ENCODE data around the gene ZNF141. TPM values are rescaled to one million over a fixed set of nuclear protein-coding genes. Genes with fewer than 3 reads are reported as not detected.

Gene ZNF141
- total and polyA plus RNA-seq, 2 donors (not counting 1 experiment from before 2014, with no cell fraction given), result 5.1 to 8.9 TPM

- Histone ChIP-seq H3K9ac (ENCODE audit: insufficient read depth, low read length) (no peak overlapping the region), H3K4me2 (ENCODE audit: extremely low read depth, insufficient read depth, low read length) (no peak overlapping the region), H3K9me3 (ENCODE audit: control insufficient read depth, insufficient read depth, low read depth, low read length) (no peaks in the 10 kb centered on the region), H3K4me1 (ENCODE audit: control insufficient read depth, extremely low read depth, insufficient read depth, low read length) (no peaks in the 10 kb centered on the region), H3K27me3 (ENCODE audit: control insufficient read depth, insufficient read depth, low read length) (no peaks in the 10 kb centered on the region), H4K20me1 (ENCODE audit: control insufficient read depth, extremely low read depth, insufficient read depth, low read length) (no peaks in the 10 kb centered on the region), H3K79me2 (ENCODE audit: control insufficient read depth, insufficient read depth, low read length) (no peaks in the 10 kb centered on the region), H2AFZ (ENCODE audit: low read length) (no peak overlapping the region), H3K4me3 (replicated peaks in 1 of 4; ENCODE audit: control extremely low read depth in 1 of 4, insufficient read depth in 1 of 4, low read depth in 3 of 4, low read length in 4 of 4) (no peak overlapping the region), H3K36me3 (ENCODE audit: control insufficient read depth, insufficient read depth, low read length) (no peaks in the 10 kb centered on the region), H3K27ac (ENCODE audit: insufficient read depth, low read length) (no peak overlapping the region)
- TF ChIP-seq EZH2 (IDR thresholded peaks at IDR 0.05; ENCODE audit: low read length, missing control alignments), result no peak
- no peak for TF ChIP-seq CTCF (conservative IDR thresholded peaks at IDR 0.05 in 1 of 2, IDR thresholded peaks at IDR 0.05 in 1 of 2; ENCODE audit: low read depth in 1 of 2, low read length in 2 of 2)
- no peak for DNase-seq (ENCODE audit: low read depth in 2 of 2)
Measured at GRCh38 chr4:306551-306961, 31.1 kb upstream of the ZNF141 start.

GRCh38 chr4:309807-310206 is 27.8 kb upstream of the ZNF141 start:
- H3K27me3 ChIP-seq (ENCODE audit: control insufficient read depth, insufficient read depth, low read length), result no peaks in the 10 kb centered on the region
- TF ChIP-seq EZH2 (IDR thresholded peaks at IDR 0.05; ENCODE audit: low read length, missing control alignments), result no peak
- H4K20me1 ChIP-seq (ENCODE audit: control insufficient read depth, extremely low read depth, insufficient read depth, low read length), result no peaks in the 10 kb centered on the region
- no peak overlapping the region for H2AFZ ChIP-seq (ENCODE audit: low read length)
- no peak overlapping the region for H3K4me3 ChIP-seq (replicated peaks in 1 of 4; ENCODE audit: control extremely low read depth in 1 of 4, insufficient read depth in 1 of 4, low read depth in 3 of 4, low read length in 4 of 4)
- H3K9me3 ChIP-seq (ENCODE audit: control insufficient read depth, insufficient read depth, low read depth, low read length), result no peaks in the 10 kb centered on the region
- H3K36me3 ChIP-seq (ENCODE audit: control insufficient read depth, insufficient read depth, low read length), result no peaks in the 10 kb centered on the region
- H3K27ac ChIP-seq (ENCODE audit: insufficient read depth, low read length), result no peak overlapping the region
- no peak for DNase-seq (ENCODE audit: low read depth in 2 of 2)
- H3K9ac ChIP-seq (ENCODE audit: insufficient read depth, low read length), result no peak overlapping the region
- no peaks in the 10 kb centered on the region for H3K79me2 ChIP-seq (ENCODE audit: control insufficient read depth, insufficient read depth, low read length)
- H3K4me2 ChIP-seq (ENCODE audit: extremely low read depth, insufficient read depth, low read length), result no peak overlapping the region
- H3K4me1 ChIP-seq (ENCODE audit: control insufficient read depth, extremely low read depth, insufficient read depth, low read length), result no peaks in the 10 kb centered on the region

GRCh38 chr4:314296-314903 is 23.2 kb upstream of the ZNF141 start:
- no peak for DNase-seq (ENCODE audit: low read depth in 2 of 2)
- Histone ChIP-seq H3K27ac (ENCODE audit: insufficient read depth, low read length) (no peak overlapping the region), H4K20me1 (ENCODE audit: control insufficient read depth, extremely low read depth, insufficient read depth, low read length) (no peaks in the 10 kb centered on the region), H3K4me2 (ENCODE audit: extremely low read depth, insufficient read depth, low read length) (no peak overlapping the region), H2AFZ (ENCODE audit: low read length) (no peak overlapping the region), H3K9ac (ENCODE audit: insufficient read depth, low read length) (no peak overlapping the region), H3K79me2 (ENCODE audit: control insufficient read depth, insufficient read depth, low read length) (no peaks in the 10 kb centered on the region), H3K4me3 (replicated peaks in 1 of 4; ENCODE audit: control extremely low read depth in 1 of 4, insufficient read depth in 1 of 4, low read depth in 3 of 4, low read length in 4 of 4) (no peak overlapping the region), H3K27me3 (ENCODE audit: control insufficient read depth, insufficient read depth, low read length) (no peaks in the 10 kb centered on the region), H3K4me1 (ENCODE audit: control insufficient read depth, extremely low read depth, insufficient read depth, low read length) (no peaks in the 10 kb centered on the region), H3K36me3 (ENCODE audit: control insufficient read depth, insufficient read depth, low read length) (no peaks in the 10 kb centered on the region), H3K9me3 (ENCODE audit: control insufficient read depth, insufficient read depth, low read depth, low read length) (no peaks in the 10 kb centered on the region)
- no peak for TF ChIP-seq EZH2 (IDR thresholded peaks at IDR 0.05; ENCODE audit: low read length, missing control alignments)
- TF ChIP-seq CTCF (conservative IDR thresholded peaks at IDR 0.05 in 1 of 2, IDR thresholded peaks at IDR 0.05 in 1 of 2; ENCODE audit: low read depth in 1 of 2, low read length in 2 of 2), result no peak
